Mucosa of descending colon (tissue), 3 donors: Measurements from ENCODE around the gene DNAJB8. TPM values are rescaled to one million over a fixed set of nuclear protein-coding genes. Genes with fewer than 3 reads are reported as not detected.

ENCODE experiments used
- ATAC-seq: fragments of 200-7000 bp; cut with Tn5 transposase; one replicate; pipeline ENCODE4 v1.9.1; 2020; ENCODE audit warnings: mild to moderate bottlenecking, moderate library complexity
- DNase-seq, 3 donors: peaks; one replicate each; pipeline ENCODE4 v3.0.0-alpha.2; 2020
- H3K36me3 ChIP-seq: fragments of 200-600 bp; one replicate; pipeline ENCODE4 v1.8.0; 2021; ENCODE audit warnings: low read depth, mild to moderate bottlenecking
- H3K4me1 ChIP-seq: fragments of 200-600 bp; one replicate; pipeline ENCODE4 v1.8.0; 2021; ENCODE audit warnings: low read depth, mild to moderate bottlenecking
- H3K4me3 ChIP-seq: fragments of 200-600 bp; one replicate; pipeline ENCODE4 v1.8.0; 2021; ENCODE audit warnings: mild to moderate bottlenecking
- H3K9me3 ChIP-seq: fragments of 200-600 bp; one replicate; pipeline ENCODE4 v1.8.0; 2021; ENCODE audit warnings: mild to moderate bottlenecking
- intact Hi-C, 2 donors: fragments of 100-400 bp; cut with DNase I in 1 of 2; cut with micrococcal nuclease in 1 of 2; formaldehyde crosslinking; loops; one replicate each; pipeline versions ENCODE4 v1.11.0 to v1.11.1; 2022; cut with DNase I, micrococcal nuclease
- long read RNA-seq, 2 donors: library from polyadenylated mRNA; unstranded; transcript quantifications; one replicate each; pipeline ENCODE4 v2.0.0, GENCODE V29; 2019 to 2021
- total RNA-seq, 3 donors: library from RNA; stranded (reverse); fragmentation: NEBNext Ultra II Directional in 2 of 3; extraction: Animal tissue kit (Norgen Biotek cat#: 25700) in 2 of 3; gene quantifications; one replicate each; pipeline versions ENCODE4 v1.2.1 to v1.2.4, GENCODE V29; 2021 to 2023
- TF ChIP-seq, protein P1 (sequence below): fragments of 200-600 bp; IDR thresholded peaks from one replicate; pipeline ENCODE4 v1.8.0; 2022; ENCODE audit warnings: antibody characterized with exemption, mild to moderate bottlenecking
- donor health status: DM: no; HTN: no; CAD: no; lungs with moderate emphysema.
- donor health status: DM: no; HTN: no; CAD: no.
- donor health status: DM: no; HTN: yes; CAD: no.

DNAJB8 gene
- total RNA-seq = not detected
- long read RNA-seq, donor 1 = 0 reads
- long read RNA-seq, donor 2 = 0 reads

GRCh38 chr3:128466840-128467541, at the start of gene DNAJB8:
Gene DNAJB8 (minus strand): TSS chr3:128466890. CDS start chr3:128463245, 3,645 bp downstream.
- no peaks in the 10 kb centered on the region for H3K4me1 ChIP-seq
- H3K9me3 ChIP-seq = no peaks in the 10 kb centered on the region
- H3K4me3 ChIP-seq = no peak within 1 kb of the TSS
- TF ChIP-seq, protein P1, sequence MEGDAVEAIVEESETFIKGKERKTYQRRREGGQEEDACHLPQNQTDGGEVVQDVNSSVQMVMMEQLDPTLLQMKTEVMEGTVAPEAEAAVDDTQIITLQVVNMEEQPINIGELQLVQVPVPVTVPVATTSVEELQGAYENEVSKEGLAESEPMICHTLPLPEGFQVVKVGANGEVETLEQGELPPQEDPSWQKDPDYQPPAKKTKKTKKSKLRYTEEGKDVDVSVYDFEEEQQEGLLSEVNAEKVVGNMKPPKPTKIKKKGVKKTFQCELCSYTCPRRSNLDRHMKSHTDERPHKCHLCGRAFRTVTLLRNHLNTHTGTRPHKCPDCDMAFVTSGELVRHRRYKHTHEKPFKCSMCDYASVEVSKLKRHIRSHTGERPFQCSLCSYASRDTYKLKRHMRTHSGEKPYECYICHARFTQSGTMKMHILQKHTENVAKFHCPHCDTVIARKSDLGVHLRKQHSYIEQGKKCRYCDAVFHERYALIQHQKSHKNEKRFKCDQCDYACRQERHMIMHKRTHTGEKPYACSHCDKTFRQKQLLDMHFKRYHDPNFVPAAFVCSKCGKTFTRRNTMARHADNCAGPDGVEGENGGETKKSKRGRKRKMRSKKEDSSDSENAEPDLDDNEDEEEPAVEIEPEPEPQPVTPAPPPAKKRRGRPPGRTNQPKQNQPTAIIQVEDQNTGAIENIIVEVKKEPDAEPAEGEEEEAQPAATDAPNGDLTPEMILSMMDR = no peak
- H3K36me3 ChIP-seq = no peaks in the 10 kb centered on the region
- intact Hi-C loops = no loop called here
- no peak for ATAC-seq
- DNase-seq = no peak

GRCh38 chr3:128515967-128516366, 49.3 kb upstream of the DNAJB8 start:
- H3K4me1 ChIP-seq = no peaks in the 10 kb centered on the region
- ATAC-seq (no peak), DNase-seq (no peak)
- no peak overlapping the region for H3K4me3 ChIP-seq
- H3K9me3 ChIP-seq = peaks cover 5% of the 10 kb centered on the region
- TF ChIP-seq, protein P1 = no peak
- intact Hi-C loops = no loop called here
- no peaks in the 10 kb centered on the region for H3K36me3 ChIP-seq

GRCh38 chr3:128508852-128509251, 42.2 kb upstream of the DNAJB8 start:
- no peaks in the 10 kb centered on the region for H3K4me1 ChIP-seq
- H3K4me3 ChIP-seq = no peak overlapping the region
- intact Hi-C loops = no loop called here
- no peaks in the 10 kb centered on the region for H3K9me3 ChIP-seq
- TF ChIP-seq, protein P1 = no peak
- ATAC-seq = no peak
- DNase-seq = no peak
- H3K36me3 ChIP-seq = no peaks in the 10 kb centered on the region

DNA sequence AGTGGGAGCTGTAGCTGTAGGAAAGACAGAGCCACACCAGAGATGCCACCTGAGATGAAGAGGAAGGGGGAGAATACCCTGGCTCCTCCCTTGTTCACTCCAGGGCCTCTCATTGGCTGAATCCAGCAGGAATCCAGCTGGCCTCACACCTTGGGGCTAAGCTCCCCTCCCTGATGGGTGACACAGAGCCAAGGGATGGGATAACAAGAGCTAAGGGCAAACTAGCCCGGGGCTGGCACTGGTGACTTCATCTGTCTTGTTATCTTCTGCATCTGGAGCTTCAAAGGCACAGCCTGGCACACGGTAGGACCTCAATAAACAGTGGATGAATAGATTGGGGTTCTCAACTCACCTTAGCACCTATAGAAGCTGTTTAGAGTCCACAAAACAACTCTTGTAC, 40.1 kb upstream of the DNAJB8 start:
- intact Hi-C loops = no loop called here
- DNase-seq = no peak
- TF ChIP-seq, protein P1 = no peak
- no peak overlapping the region for H3K4me3 ChIP-seq
- H3K36me3 ChIP-seq = no peaks in the 10 kb centered on the region
- no peaks in the 10 kb centered on the region for H3K9me3 ChIP-seq
- no peak for ATAC-seq
- H3K4me1 ChIP-seq = no peaks in the 10 kb centered on the region

- no peak for DNase-seq
- ATAC-seq = no peak
- Histone ChIP-seq H3K36me3 (no peaks in the 10 kb centered on the region), H3K4me3 (no peak overlapping the region), H3K4me1 (no peaks in the 10 kb centered on the region), H3K9me3 (no peaks in the 10 kb centered on the region)
- TF ChIP-seq, protein P1 = no peak
- intact Hi-C loops = no loop called here
Observed at GRCh38 chr3:128505771-128506170, 39.1 kb upstream of the DNAJB8 start.
